Measurements from ENCODE around the gene CLDN15. TPM values are rescaled to one million over a fixed set of nuclear protein-coding genes. Genes with fewer than 3 reads are reported as not detected.

The CLDN15 gene
- total RNA-seq, 2 experiments from 2014 or later, result 19.6 to 21.2 TPM

DNA sequence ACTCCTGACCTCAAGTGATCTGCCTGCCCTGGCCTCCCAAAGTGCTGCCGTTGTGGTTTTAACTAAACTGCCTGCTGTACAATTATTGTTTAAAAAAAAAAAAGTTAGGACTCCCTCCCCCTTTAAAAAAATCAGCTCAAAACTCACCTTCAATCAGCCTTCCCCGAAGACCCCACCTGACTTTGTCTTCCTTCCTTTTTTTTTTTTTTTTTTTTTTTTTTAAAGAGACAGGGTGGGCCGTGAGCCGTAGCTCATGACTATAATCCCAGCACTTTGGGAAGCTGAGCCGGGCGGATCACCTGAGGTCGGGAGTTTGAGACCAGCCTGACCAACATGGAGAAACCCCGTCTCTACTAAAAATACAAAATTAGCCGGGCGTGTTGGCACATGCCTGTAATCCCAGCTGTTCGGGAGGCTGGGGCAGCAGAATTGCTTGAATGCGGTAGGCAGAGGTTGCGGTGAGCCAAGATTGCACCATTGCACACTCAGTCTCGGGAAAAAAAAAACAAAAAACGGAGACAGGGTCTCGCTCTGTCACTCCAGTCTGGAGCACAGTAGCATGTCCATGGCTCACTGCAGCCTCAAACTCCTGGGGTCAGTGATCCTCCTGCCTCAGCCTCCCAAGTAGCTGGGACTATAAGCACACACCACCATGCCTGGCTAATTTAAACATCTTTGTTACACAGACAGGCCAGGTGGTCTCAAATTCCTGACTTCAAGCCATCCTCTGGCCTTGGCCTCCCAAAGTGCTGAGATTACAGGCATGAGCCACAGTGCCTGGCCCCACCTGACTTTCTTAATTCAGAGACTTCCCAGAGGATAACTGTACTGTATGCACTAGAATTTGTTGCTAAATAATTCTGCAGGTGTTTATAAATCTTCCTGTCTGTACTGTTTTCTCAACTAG, 4.1 kb upstream of the CLDN15 start:
- Mint-ChIP-seq H3K4me1 (ENCODE audit: low read depth) (peaks cover 31% of the 10 kb centered on the region), H3K4me3 (no peak overlapping the region), H3K9me3 (ENCODE audit: insufficient read depth) (no peaks in the 10 kb centered on the region), H3K27ac (no peak overlapping the region), H3K36me3 (ENCODE audit: low read depth) (peaks cover 19% of the 10 kb centered on the region), H3K27me3 (ENCODE audit: low read depth) (no peaks in the 10 kb centered on the region)
- DNase-seq (no peak), ATAC-seq (no peak)
- CTCF ChIA-PET, result interaction anchor here (0.6 to 4.6 kb wide), 3 partner anchors 23 to 98 kb away, joined by 4 to 64 read pairs (median 29); partner anchors contain the start of genes PLOD3 and ZNHIT1
- POLR2A ChIA-PET, result interaction anchor here (0.6 to 1.0 kb wide), 2 partner anchors 24 to 843 kb away, joined by 3 to 4 read pairs; partner anchors contain the start of genes PLOD3 and ZNHIT1

DNA sequence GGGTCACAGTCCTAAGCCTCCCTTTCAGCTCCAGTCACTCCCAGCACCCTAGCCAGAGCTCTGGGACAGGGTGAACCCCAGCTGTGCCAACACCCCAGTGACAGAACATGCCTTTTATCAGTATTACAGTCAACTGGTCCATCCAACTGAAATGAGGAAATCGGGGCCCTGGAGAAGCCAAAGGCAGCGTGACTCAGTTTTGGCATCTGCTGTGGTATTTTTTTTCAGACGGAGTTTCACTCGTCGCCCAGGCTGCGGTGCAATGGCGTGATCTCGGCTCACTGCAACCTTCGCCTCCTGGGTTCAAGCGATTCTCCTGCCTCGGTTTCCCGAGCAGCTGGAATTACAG, 3.4 kb upstream of the CLDN15 start:
- ATAC-seq, result no peak

GRCh38 chr7:101240226-101241014, 2.8 kb upstream of the CLDN15 start:
- Mint-ChIP-seq H3K4me1 (ENCODE audit: low read depth) (peaks cover 25% of the 10 kb centered on the region), H3K9me3 (ENCODE audit: insufficient read depth) (no peaks in the 10 kb centered on the region), H3K4me3 (no peak overlapping the region), H3K27me3 (ENCODE audit: low read depth) (no peaks in the 10 kb centered on the region), H3K36me3 (ENCODE audit: low read depth) (peaks cover 13% of the 10 kb centered on the region), H3K27ac (no peak overlapping the region)
- ChIA-PET CTCF (no interaction called here), POLR2A (interaction anchor here (1.0 kb wide), 1 partner anchor 23 kb away, joined by 4 read pairs; the partner anchor contains the start of genes PLOD3 and ZNHIT1)
- DNase-seq (no peak), ATAC-seq (no peak)

More for the DNA sequence above, 3.4 kb upstream of the CLDN15 start:
- DNase-seq, result no peak
- Mint-ChIP-seq H3K27ac (no peak overlapping the region), H3K9me3 (ENCODE audit: insufficient read depth) (no peaks in the 10 kb centered on the region), H3K4me3 (no peak overlapping the region), H3K27me3 (ENCODE audit: low read depth) (no peaks in the 10 kb centered on the region), H3K36me3 (ENCODE audit: low read depth) (peaks cover 18% of the 10 kb centered on the region), H3K4me1 (ENCODE audit: low read depth) (peaks cover 31% of the 10 kb centered on the region)
- CTCF ChIA-PET, result interaction anchor here (0.6 to 4.6 kb wide), 2 partner anchors 22 to 43 kb away, joined by 4 to 64 read pairs; partner anchors contain the start of genes PLOD3 and ZNHIT1
- POLR2A ChIA-PET, result interaction anchor here (1.0 kb wide), 1 partner anchor 23 kb away, joined by 4 read pairs; the partner anchor contains the start of genes PLOD3 and ZNHIT1

- POLR2A ChIA-PET, result no interaction called here
- CTCF ChIA-PET, result no interaction called here
These were observed 2.3 kb upstream of the CLDN15 start for GRCh38 chr7:101239951-101240220.

DNA sequence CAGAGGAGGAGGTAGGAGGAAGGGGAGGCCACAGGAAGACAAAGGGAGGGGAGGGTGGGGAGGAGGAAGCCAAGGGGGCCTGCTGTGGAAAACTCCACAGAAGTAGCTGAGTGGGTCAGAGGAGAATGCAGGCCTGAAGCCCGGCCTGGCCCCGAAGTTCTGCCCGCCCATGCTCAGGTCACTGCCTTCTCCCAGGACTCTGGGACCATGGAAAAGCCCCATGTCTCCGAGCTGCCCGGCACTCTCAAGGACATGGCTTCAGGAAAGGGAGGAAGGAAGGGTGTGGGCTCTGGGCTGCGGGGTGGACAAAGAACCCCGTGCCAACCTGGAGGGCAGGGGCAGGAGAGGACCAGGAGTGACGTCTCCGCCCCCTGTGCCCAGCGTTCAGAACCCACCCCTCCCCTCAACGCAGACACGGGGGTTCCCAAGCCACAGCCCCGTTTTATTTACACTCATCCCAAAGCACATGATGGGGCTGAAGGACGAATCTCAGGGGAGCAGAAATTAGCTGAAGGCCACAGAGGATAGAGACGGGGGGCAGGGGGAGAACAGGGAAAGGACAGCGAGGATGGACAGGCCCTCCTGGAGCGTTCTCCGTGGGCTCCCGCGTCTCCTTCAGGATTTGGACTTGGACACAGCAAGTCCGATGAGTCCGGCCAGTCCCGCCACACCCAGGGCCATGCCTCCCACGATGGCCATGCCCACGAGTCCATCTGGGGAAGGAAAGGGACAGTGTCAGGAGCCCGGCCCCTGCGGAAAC, 1.8 kb upstream of the CLDN15 start:
- H3K27ac Mint-ChIP-seq, result no peak overlapping the region
- H3K4me1 Mint-ChIP-seq (ENCODE audit: low read depth), result peaks cover 17% of the 10 kb centered on the region
- H3K36me3 Mint-ChIP-seq (ENCODE audit: low read depth), result peaks cover 8% of the 10 kb centered on the region
- H3K27me3 Mint-ChIP-seq (ENCODE audit: low read depth), result no peaks in the 10 kb centered on the region
- POLR2A ChIA-PET, result no interaction called here
- CTCF ChIA-PET, result no interaction called here
- DNase-seq (no peak), ATAC-seq (no peak)
- H3K9me3 Mint-ChIP-seq (ENCODE audit: insufficient read depth), result no peaks in the 10 kb centered on the region
- no peak overlapping the region for H3K4me3 Mint-ChIP-seq

More at GRCh38 chr7:101239951-101240220, 2.3 kb upstream of the CLDN15 start:
- no peaks in the 10 kb centered on the region for H3K9me3 Mint-ChIP-seq (ENCODE audit: insufficient read depth)
- peaks cover 8% of the 10 kb centered on the region for H3K36me3 Mint-ChIP-seq (ENCODE audit: low read depth)
- peaks cover 20% of the 10 kb centered on the region for H3K4me1 Mint-ChIP-seq (ENCODE audit: low read depth)
- no peak for ATAC-seq
- H3K27me3 Mint-ChIP-seq (ENCODE audit: low read depth), result no peaks in the 10 kb centered on the region
- no peak overlapping the region for H3K4me3 Mint-ChIP-seq
- no peak overlapping the region for H3K27ac Mint-ChIP-seq
- DNase-seq, result no peak

DNA sequence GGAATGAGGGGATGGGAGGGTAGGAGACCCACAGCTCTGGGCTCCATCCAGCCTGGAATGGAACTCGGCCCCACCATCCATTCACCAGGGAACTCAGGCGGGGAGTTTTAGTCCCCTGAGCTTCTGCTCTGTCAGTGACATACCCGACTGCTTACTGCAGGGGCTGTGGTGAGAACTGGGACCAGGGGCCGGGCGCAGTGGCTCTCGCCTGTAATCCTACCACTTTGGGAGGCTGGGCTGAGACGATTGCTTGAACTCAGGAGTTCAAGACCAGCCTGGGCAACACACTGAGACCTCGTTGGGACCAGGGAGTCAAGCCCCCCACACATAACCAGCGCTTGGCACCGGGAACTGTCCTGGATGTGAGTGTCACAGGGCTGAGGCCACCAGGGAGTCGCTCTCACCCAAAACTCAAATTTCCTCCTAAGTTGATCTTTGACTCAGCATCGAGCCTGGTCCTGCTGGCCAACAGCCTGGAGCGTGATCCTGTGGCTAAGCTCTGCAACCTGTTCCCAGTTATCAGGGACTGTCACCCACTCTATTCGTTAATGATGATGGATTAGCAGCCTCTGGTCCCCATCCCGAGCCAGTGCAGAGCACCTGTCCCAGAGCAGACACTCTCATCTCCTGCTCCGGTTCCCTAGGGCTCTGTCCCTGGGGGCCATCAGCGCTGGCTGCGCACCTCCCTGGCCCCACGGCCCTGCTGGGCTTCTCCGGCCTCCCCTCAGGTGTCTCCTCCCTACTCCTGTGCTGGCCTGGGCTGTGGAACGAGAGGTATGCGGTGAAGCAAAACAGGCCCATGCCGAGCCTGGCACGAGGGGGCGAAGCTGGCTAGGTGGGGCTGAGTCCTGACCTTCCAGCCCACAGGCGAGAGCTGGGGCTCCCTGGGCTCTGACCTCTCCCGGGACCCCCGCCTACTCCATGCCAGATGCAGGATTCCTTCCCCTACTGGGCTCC, 902 bp upstream of the CLDN15 start:
- H3K27me3 Mint-ChIP-seq (ENCODE audit: low read depth), result no peaks in the 10 kb centered on the region
- POLR2A ChIA-PET, result no interaction called here
- ATAC-seq, result no peak

DNA sequence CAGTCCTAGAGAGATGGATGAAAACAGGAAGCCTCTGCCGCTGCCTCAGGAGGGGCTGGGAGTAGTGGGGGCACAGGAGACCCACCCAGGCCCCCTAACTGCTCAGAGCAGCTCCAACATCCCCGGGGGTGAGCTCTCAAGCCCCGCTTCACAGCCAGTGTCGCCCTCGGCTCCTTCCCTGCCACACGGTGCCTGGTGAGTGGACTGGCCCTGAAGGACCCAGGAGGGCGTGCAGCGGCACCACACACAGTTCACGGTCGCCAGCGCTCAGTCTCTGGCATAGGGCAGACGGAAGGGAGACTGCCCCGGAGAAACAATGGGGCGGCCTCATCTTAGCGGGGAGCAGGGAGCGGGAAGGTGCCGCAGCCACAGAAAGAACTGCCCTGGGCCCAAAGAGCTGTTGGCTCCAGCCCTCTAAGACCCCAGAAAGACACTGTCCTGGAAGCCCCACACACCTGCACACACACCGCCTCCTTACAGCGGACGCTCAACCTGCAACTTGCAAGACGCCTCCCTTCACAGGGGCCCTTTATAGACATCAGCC, 1.2 kb downstream of the CLDN15 start:
- ATAC-seq (no peak), DNase-seq (no peak)
- Mint-ChIP-seq H3K27me3 (ENCODE audit: low read depth) (no peaks in the 10 kb centered on the region), H3K27ac (no peak overlapping the region), H3K36me3 (ENCODE audit: low read depth) (peaks cover 8% of the 10 kb centered on the region), H3K9me3 (ENCODE audit: insufficient read depth) (no peaks in the 10 kb centered on the region), H3K4me3 (no peak overlapping the region), H3K4me1 (ENCODE audit: low read depth) (peaks cover 5% of the 10 kb centered on the region)
- ChIA-PET POLR2A (no interaction called here), CTCF (interaction anchor here (3.7 kb wide), 1 partner anchor 8 kb away, joined by 19 read pairs; the partner anchor contains the start of gene FIS1)

More for the DNA sequence above, 902 bp upstream of the CLDN15 start:
- no peak overlapping the region for H3K27ac Mint-ChIP-seq
- no peak overlapping the region for H3K4me3 Mint-ChIP-seq
- H3K9me3 Mint-ChIP-seq (ENCODE audit: insufficient read depth), result no peaks in the 10 kb centered on the region
- H3K36me3 Mint-ChIP-seq (ENCODE audit: low read depth), result peaks cover 4% of the 10 kb centered on the region
- peaks cover 10% of the 10 kb centered on the region for H3K4me1 Mint-ChIP-seq (ENCODE audit: low read depth)
- CTCF ChIA-PET, result no interaction called here
- DNase-seq, result no peak

GRCh38 chr7:101235522-101235921, 2.1 kb downstream of the CLDN15 start:
- H3K9me3 Mint-ChIP-seq (ENCODE audit: insufficient read depth), result no peaks in the 10 kb centered on the region
- ATAC-seq (no peak), DNase-seq (no peak)
- H3K27me3 Mint-ChIP-seq (ENCODE audit: low read depth), result no peaks in the 10 kb centered on the region
- CTCF ChIA-PET, result interaction anchor here (0.8 to 3.7 kb wide), 2 partner anchors 9 to 47 kb away, joined by 3 to 19 read pairs; partner anchors contain the start of gene FIS1
- no peak overlapping the region for H3K4me3 Mint-ChIP-seq
- H3K4me1 Mint-ChIP-seq (ENCODE audit: low read depth), result peaks cover 8% of the 10 kb centered on the region
- H3K27ac Mint-ChIP-seq, result no peak overlapping the region
- POLR2A ChIA-PET, result no interaction called here
- H3K36me3 Mint-ChIP-seq (ENCODE audit: low read depth), result peaks cover 9% of the 10 kb centered on the region

- no peak overlapping the region for H3K27ac Mint-ChIP-seq
- no peak for ATAC-seq
These were observed 2.6 kb downstream of the CLDN15 start for GRCh38 chr7:101235050-101235449.

GRCh38 chr7:101234636-101235035, 3.0 kb downstream of the CLDN15 start:
- POLR2A ChIA-PET, result no interaction called here
- CTCF ChIA-PET, result interaction anchor here (0.8 to 3.7 kb wide), 2 partner anchors 9 to 48 kb away, joined by 3 to 19 read pairs; partner anchors contain the start of gene FIS1
- peaks cover 10% of the 10 kb centered on the region for H3K4me1 Mint-ChIP-seq (ENCODE audit: low read depth)
- DNase-seq (no peak), ATAC-seq (no peak)
- peaks cover 11% of the 10 kb centered on the region for H3K36me3 Mint-ChIP-seq (ENCODE audit: low read depth)
- H3K9me3 Mint-ChIP-seq (ENCODE audit: insufficient read depth), result no peaks in the 10 kb centered on the region
- no peaks in the 10 kb centered on the region for H3K27me3 Mint-ChIP-seq (ENCODE audit: low read depth)
- H3K4me3 Mint-ChIP-seq, result no peak overlapping the region
- no peak overlapping the region for H3K27ac Mint-ChIP-seq

More at GRCh38 chr7:101235050-101235449, 2.6 kb downstream of the CLDN15 start:
- peaks cover 10% of the 10 kb centered on the region for H3K4me1 Mint-ChIP-seq (ENCODE audit: low read depth)
- CTCF ChIA-PET, result interaction anchor here (0.8 to 3.7 kb wide), 2 partner anchors 9 to 47 kb away, joined by 3 to 19 read pairs; partner anchors contain the start of gene FIS1
- H3K27me3 Mint-ChIP-seq (ENCODE audit: low read depth), result no peaks in the 10 kb centered on the region
- H3K9me3 Mint-ChIP-seq (ENCODE audit: insufficient read depth), result no peaks in the 10 kb centered on the region
- H3K36me3 Mint-ChIP-seq (ENCODE audit: low read depth), result peaks cover 11% of the 10 kb centered on the region
- no peak overlapping the region for H3K4me3 Mint-ChIP-seq
- DNase-seq, result no peak
- POLR2A ChIA-PET, result no interaction called here

Measured in activated CD8-positive, alpha-beta T cell treated with anti-CD3 and anti-CD28 coated beads, Interleukin-2, amount 10 ng/mL, durations not matched to agents 7 days and 5 days (primary cell).